NCI-H526 treated with DMSO at 0.1 percent for 48 hours (cell line): Measurements from ENCODE around the gene SSPN.
A peak's percentile ranks its signal among the peaks of the same experiment; 100 is the strongest.

ENCODE experiments used
- DNase-seq: peaks from one replicate; lab custom pipeline; 2025; lab: John Stamatoyannopoulos, UW

The SSPN gene

GRCh38 chr12:26195250-26195640 lies at the start of gene SSPN:
Gene SSPN, plus strand, starts transcription at chr12:26195573. Its CDS starts 100 bp downstream, at chr12:26195673.
- peak; percentile 52 for DNase-seq

DNA sequence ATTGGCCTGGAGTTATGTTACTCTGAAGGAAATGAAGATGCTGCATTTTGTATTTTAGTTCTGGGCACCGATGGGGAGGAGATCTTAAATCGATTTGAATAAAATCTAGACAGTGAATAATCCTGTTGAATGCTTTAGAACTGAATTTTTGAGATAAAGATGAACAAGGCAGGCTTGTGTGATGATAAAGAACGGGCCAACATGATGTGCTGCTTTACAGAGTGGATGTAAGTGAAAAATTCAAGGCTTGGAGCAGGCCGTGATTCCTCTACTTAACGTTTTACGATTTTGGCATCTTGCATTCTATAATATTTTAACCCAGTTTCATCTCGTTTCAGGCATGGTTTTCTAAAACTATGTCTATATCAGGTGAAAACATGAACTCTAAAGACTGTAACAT lies 47.1 kb upstream of the SSPN start:
- no peak for DNase-seq

GRCh38 chr12:26149968-26150500 lies 45.3 kb upstream of the SSPN start:
- DNase-seq, result no peak

DNA sequence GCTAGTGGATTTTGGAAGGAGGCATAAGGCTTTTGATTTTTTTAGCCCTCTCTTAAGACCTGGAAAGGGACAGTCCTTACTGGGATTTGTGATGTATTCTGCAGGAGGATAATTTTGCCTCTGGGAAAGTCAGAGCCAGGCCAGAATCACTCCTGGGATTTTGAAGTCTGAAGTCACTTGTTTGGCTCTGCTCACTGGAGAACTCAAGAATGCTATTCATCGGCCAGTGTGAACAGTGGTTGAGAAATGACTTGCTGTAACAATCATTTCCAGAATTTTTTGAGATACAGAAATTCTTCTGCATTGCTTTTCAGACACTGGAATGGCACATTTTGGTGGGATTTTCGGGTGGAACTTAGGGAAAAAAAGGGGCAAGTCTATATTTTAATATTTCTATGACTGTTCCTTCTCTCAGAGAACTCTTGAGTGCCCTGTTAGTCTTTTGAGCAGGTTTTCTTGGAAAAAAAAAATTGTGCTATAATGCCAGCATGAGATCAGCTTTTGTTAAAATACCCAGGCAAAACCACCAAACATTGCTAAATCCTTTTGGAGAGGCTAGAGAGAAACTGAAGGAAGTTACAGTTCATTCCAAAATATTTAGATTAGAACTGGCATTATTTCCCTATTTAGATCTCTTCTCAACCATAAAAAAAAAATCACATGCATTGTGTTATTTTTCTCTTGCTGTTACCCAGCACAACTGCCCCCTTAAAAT lies 44.5 kb upstream of the SSPN start:
- no peak for DNase-seq

- DNase-seq, result no peak
These were observed 42.8 kb upstream of the SSPN start for GRCh38 chr12:26152507-26153102.

- DNase-seq, result no peak
These were observed 41.8 kb upstream of the SSPN start for GRCh38 chr12:26153421-26154154.

GRCh38 chr12:26156201-26156871 lies 39.0 kb upstream of the SSPN start:
- no peak for DNase-seq

- DNase-seq, result peak; percentile 53
These were observed 38.4 kb upstream of the SSPN start for GRCh38 chr12:26157001-26157400.

- DNase-seq, result no peak
These were observed 37.2 kb upstream of the SSPN start for GRCh38 chr12:26158078-26158764.

GRCh38 chr12:26162174-26162573 lies 33.2 kb upstream of the SSPN start:
- DNase-seq, result no peak

GRCh38 chr12:26162905-26163304 lies 32.5 kb upstream of the SSPN start:
- no peak for DNase-seq

GRCh38 chr12:26164118-26164517 lies 31.3 kb upstream of the SSPN start:
- no peak for DNase-seq

DNA sequence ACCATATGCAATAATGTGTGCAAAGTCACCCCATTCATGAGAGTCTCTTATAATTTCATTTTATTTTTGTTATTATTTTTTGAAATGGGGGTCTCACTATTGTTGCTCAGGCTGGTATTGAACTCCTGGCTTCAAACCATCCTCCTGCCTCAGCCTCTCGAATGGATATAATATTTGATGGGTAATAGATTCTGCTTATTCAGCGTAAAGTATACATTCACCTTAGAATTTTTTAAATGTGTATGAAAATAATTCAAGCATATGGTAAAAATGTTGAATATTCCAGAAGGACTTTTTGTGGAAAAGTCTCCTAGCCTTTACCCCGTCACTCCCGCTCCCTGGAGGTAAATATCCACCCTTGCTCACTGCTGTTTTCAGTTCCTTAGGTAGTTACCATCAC lies 23.4 kb upstream of the SSPN start:
- DNase-seq, result no peak

GRCh38 chr12:26172539-26172938 lies 22.8 kb upstream of the SSPN start:
- DNase-seq, result no peak

GRCh38 chr12:26172946-26173552 lies 22.3 kb upstream of the SSPN start:
- no peak for DNase-seq

GRCh38 chr12:26176725-26177124 lies 18.6 kb upstream of the SSPN start:
- no peak for DNase-seq

DNA sequence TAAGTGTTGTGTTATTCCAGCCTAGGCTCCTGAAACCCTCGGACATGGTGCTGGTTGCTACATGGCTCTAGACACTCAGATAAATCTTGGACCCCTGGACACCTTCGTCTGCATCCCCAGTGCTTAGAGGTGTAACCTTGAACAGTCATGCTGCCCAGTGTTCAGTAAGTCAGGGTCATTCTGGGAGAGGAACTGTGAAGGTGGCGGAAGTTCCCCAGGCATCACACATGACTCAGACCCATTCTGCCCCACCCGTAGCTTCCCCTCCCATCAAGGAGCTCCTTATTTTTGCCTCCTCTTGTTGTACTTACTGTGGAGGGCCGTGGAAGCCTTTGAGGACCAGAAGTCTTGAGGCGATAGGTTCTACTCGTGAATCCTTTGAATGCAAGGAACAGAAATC lies 18.1 kb upstream of the SSPN start:
- no peak for DNase-seq

- no peak for DNase-seq
These were observed 15.5 kb upstream of the SSPN start for GRCh38 chr12:26179826-26180225.

GRCh38 chr12:26182377-26182776 lies 13.0 kb upstream of the SSPN start:
- DNase-seq, result no peak

DNA sequence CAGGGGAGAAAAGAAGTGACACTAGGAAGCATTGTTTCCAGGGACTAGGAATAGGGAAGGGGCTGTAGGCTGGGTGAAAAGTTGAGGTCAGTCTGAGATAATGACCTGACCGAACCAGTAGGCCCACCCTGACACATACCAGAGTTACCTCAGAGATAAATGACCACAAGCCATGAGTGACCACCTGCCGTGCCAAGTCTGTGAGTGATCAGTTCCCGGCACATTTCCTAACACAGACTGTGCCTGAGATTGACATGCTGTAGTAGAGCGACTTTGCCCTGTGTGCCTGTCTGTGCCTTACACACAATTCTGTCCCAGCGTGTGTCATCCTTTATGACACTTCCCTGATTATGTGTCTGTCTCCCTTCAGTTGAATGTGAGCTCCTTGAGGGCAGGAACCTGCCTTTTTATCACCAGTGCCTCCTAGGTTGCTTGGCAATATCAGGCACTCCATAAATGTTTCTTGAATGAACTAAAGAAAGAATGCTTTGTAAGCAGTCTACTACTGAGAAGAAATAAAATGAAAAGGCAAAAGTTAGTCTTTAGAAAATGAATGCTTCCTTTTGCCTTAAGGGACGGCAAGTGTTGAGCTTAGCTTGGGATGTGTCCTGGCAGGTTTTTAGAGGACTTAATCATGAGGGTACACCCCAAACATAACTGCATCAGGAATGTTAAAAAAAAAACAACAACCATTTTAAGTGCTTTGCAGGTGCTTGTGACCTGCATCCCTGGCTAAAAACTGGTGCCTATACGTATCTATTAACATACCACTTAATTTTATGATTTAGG lies 9.6 kb upstream of the SSPN start:
- DNase-seq, result no peak
